ENCODE measurements around the gene YPEL1.
"Not testable (repeated sequence)": the region's sequence is repeated elsewhere in the genome, so short reads cannot be mapped to it uniquely, and the experiment has no call there.

The YPEL1 gene

GRCh38 chr22:21697880-21698279, 37.7 kb downstream of the YPEL1 start:
- DNase-seq: no peak

- DNase-seq: no peak
Measured at GRCh38 chr22:21697021-21697771, 38.4 kb downstream of the YPEL1 start.

DNA sequence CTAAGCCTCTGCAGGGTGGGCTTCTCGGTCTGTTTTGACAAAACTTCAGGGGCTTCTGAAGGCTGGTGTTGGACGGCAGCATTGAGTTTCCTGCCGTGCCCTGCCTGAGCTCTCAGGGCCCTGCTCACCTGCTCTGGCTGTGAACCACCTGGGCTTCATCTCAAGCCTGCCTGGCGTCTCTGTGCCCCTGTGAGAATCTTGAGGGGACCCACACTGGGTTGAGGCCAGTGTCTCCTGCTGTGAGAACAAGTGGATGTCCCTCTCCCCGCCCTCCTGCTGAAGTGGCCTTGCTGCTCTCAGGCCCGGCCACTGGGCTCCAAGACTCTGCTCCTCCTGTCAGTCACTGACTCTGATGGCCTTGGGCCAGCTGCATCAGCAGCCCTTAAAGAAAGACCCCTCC, 39.5 kb downstream of the YPEL1 start:
- no peak for DNase-seq

DNA sequence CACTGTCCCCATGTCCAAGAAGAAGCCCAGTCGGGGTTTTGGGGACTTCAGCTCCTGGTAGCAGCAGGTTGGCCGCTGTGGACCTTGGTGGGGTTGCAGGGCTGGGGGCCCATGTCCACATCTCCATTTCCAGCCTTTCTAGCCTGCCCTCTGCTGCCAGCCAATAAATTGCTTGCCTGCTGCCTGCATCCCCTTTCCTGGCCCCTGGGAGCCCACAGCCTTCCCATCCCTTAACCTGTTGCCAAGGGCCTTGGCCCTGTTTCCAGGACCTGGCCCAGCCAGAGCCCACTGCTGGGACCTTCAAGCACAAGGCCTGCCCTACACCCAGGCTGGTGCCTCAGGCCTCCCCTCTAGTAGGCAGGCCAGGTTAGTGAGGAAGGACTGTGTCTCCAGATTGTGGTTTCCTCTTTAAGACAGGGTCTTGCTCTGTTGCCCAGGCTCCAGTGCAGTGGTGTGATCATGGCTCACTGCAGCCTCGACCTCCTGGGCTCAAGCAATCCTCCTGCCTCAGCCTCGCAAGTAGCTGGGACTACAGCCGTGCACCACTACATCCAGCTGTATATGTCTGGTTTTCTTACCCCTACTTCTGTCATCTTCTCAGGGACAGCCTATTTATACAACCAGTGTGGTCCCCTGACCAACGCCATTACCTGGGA, 40.0 kb downstream of the YPEL1 start:
- DNase-seq: no peak

DNA sequence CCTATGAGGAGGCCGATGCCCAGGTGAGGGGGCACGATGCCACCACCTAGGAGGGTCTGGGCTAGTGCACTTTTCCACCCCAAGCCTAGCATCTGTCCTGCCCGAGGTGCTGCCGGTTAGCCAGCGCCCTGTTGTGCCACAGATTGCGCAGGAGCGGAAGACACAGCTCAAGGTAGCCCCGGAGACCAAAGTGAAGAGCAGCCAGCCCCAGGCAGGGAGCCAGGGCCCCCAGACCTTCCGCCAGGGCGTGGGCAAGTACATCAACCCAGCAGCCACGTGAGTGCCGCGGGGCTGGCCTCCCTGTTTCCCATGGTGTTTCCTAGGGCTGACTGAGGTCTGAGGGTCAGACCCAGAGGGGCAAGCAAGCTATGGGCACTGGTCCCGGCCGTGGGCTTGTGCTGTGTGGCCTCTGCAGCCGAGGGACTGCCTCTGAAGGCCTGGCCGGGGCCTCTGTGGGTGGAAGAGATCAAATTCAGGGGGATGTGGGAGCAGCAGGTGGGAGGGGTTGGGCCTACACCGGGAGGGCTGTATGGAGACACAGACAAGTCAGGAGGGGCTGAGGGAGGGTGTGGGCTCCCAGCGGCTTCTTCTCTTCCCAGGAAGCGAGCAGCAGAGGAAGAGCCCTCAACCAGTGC, 40.7 kb downstream of the YPEL1 start:
- no peak for DNase-seq

GRCh38 chr22:21694394-21694793, 41.2 kb downstream of the YPEL1 start:
- DNase-seq: no peak

GRCh38 chr22:21693999-21694341, 41.6 kb downstream of the YPEL1 start:
- DNase-seq: no peak

GRCh38 chr22:21693333-21693998, 42.1 kb downstream of the YPEL1 start:
- no peak for DNase-seq

GRCh38 chr22:21692856-21693255, 42.7 kb downstream of the YPEL1 start:
- DNase-seq: not testable (repeated sequence)

- DNase-seq: no peak
Measured at GRCh38 chr22:21691816-21692215, 43.8 kb downstream of the YPEL1 start.

DNA sequence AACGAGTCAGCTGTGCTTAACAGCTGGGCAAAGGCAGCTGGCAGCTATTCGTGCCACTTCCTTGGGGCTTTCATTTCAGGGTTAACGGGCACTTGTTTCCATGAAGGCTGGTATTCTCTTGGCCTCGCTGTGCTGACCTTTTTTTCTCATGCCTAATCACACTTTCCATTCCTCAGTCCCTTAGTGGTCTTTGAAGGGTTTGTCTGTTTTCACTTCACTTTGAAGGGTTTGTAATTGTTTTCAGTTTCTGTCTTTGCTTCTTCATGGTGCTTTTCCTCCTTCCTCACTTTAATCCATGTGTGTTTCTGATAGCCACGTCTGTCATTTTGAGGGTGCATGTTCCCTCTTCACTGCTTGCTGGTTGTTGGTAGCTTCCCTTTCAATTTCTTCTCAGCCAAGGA, 45.2 kb downstream of the YPEL1 start:
- DNase-seq: no peak

- DNase-seq: no peak
Measured at GRCh38 chr22:21688706-21689381, 46.8 kb downstream of the YPEL1 start.

DNA sequence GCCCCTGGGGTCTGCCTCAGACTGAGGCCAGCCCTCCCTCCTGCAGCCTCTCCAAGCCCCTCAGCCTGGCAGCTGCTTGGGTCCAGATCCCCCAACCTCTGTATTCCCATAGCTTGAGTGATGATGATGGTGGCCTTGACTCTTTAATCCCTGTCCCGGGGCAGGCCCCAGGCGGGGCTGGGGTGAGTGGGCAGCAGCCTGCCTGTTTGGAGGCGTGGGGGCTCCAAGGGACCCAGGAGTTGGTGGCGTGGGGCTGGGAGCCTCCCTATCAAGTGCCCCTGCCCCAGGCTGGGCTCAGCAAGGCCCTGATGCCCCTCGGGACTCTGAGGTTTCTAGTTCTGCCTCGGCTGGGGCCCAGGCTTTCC, 47.3 kb downstream of the YPEL1 start:
- no peak for DNase-seq

- no peak for DNase-seq
Measured at GRCh38 chr22:21687685-21688259, 47.8 kb downstream of the YPEL1 start.

GRCh38 chr22:21686634-21687393, 48.8 kb downstream of the YPEL1 start:
- no peak for DNase-seq

DNA sequence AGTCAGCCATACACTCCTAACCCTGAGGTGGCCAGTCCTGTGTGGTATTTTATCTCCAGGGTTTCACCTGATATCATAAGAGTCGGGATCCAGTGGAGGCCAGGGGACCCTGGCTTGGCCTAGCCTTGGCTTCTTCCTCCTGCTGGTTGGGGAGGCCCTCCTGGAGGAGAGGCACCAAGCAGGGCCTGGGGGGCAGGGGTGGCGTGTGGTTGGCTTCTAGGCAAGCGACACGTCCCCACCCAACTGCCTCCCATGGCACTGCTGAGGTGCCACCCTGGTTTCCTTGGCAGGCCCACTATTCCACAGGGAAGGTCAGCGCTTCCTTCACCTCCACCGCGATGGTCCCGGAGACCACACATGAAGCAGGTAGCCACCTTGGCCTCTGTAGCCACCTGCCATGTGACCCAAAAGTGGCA, 49.4 kb downstream of the YPEL1 start:
- DNase-seq: no peak

DNA sequence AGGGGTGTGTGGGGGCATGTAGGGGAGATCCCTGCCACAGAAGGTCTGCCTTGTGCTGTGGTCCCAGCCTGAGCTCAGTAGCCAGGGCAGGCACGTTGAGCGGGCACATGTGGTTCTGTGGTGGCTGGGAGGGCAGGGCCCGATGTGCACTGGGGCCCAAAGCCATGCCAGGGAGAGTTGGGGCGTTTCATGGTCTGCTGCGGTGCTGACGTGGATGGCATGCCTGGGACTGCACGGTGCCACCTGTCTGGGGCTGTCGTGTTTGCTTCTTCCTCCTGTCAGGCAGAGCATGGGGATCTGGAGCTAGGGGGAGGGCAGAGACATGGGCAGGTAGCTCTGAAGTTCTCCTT, 50.5 kb downstream of the YPEL1 start:
- DNase-seq: no peak

- DNase-seq: no peak
Measured at GRCh38 chr22:21684492-21685163, 51.0 kb downstream of the YPEL1 start.

DNA sequence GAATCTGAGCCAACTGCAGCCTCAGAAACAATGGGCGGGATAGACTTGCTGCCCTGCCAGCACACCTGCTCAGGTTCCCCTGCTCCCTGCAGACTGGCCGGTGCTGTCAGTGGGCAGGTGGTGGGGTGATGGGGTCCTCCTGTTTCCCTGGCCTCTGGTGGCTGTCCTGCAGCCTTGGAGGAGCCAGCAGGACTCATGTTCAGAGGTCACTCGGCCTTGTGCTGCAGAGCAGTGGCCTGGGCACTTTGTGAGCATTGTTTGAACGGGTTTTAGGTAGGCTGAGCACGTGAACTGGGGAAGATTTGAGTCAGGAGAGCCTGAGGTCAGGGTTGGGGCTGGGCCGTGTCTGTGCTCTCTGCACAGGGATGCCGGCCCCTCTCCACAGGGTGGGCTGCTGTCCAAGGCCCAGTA, 52.2 kb downstream of the YPEL1 start:
- DNase-seq: no peak

- DNase-seq: no peak
Measured at GRCh38 chr22:21682385-21683175, 53.0 kb downstream of the YPEL1 start.

Measured in DMS 273 treated with DMSO at 0.1 percent for 48 hours (cell line).